TTC549 (cell line): Measurements from ENCODE around the gene MICALL1.

Source experiments
- FAIRE-seq: peaks from 2 replicates; lab custom pipeline; 2012; peaks lifted over from hg19 to GRCh38; lab: Jason Lieb, UNC

Gene MICALL1

DNA sequence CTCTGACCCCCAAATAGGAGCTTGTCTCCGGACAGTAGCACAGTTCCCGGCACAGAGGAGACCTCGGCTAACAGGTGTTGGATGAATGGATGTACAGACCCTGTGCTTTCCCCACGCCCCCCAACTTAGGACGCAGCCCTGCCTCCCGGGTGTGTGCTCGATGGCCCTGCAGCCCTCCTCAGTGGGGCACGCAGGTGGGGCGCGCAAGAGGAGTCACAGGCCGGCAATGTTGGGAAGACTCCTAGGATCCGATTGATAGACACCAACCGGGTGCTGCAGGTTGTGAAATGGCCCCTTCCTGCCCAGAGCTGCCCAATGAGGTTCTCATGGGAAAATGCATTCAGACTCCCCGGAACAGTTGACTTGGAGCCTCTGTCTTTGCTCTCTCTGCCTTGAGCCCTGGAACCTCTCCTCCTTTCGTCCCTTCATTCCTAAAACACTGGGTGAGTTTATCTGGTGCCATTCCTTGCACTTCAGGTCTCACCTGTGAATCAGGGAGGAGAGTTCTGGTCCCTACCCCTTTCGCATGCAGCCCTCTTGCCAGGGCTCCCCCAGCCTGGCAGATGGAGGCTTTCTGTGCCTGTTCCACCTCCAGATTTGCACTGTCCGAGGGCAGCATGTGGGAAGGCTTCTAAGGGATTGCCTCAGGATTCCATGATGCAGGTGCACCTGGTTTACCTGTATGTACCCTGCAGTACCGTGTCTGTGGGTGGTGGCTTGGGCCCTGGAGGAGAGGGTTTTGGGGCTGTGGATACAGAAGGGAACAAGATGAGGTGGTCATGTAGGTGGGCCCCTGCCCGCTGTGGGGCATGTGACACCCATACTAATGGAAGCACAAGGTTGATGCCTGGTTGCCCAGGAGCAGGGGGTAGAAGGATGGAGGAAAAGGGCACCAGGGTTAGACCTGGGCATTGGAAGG is 1.2 kb downstream of the MICALL1 start:
- no peak for FAIRE-seq

DNA sequence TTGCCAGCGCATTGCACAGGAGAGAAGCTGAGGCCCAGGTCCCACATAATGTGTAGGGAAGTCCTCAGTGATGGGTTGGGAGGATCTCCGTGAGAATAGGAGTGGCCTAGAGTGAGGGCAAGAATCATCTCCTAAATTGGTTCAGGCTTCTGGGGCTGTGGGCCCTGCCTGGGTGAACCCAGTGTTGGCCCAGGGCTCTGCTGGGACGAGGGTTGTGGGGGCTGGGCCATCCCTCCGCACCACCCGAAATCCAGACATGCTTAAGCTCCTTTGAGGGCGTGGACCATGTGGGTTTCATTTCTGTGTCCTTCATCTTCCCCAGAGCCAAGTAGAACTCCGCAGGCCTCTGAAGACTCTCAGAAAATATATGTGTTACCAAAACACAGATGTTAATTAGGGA is 3.7 kb downstream of the MICALL1 start:
- no peak for FAIRE-seq

DNA sequence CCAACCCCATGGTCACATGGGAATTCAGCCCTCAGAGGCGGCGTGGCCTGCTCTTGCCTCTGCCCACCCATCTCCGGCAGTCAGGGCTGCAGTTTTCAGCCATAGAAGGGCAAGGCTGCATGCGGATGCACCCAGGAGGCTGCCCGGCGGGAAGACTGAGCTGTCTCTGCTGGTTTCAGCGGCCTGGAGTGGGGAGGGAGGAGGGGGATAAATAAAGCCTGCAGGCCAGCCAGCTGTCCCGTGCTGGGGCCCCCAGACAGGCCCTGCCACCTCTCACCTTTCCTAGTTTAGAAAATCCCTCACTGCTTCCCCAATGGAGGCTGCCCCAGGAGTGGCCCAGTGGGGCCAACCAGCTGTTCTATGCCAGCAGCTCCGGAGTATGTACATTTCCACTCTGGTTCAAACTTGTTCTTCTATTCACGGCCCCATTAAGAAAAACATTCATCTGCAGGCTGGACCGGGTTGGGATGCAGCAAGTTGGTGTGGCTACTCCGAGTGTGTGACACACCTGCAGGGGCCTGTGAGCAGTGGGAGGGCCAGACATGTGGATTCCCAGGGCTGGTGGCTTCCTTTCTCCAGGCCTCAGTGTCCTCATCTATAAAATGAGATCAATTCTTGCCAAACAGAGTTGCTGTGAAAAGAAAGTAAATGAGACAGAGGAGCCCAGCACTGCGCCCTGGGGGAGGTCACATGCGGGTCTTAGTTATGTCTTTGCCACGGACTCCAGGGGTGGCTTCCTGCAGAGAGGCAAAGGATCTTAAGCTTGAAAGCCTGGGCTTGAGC is 5.0 kb downstream of the MICALL1 start:
- FAIRE-seq, result no peak

DNA sequence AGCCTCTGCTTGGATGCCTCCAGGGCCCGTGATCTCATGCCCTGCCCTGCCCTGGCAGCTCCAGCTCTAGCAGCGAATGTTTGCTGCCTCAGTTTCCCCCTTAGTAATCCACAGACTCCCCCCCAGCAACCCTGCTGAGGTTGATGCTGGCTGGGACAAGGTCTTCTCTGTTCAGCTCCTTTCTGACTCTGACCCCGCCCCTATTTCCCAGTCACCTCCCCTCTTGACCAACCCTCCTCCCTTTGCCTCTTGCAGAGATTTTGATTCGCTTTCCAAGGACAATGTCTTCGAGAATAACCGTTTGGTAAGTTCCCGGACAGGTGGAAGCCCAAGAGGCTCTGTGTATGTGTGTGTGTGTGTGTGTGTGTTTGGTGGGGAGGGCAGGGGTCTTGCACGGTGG is 5.6 kb downstream of the MICALL1 start:
- no peak for FAIRE-seq

DNA sequence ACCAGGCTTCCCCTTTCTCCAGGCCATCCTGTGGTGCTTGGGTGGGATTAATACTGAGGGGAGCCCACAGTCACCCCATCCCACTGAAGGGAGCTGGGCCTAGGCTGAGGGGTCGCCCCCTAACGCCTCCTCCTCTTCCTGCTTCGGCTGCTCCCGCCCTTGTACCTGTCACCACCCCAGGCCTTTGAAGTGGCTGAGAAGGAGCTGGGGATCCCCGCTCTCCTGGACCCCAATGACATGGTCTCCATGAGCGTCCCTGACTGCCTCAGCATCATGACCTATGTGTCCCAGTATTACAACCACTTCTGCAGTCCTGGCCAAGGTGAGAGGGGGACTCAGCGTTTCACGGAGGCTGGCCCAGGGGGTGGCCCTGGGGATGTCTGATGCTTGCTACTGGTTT is 6.1 kb downstream of the MICALL1 start:
- FAIRE-seq, result no peak

DNA sequence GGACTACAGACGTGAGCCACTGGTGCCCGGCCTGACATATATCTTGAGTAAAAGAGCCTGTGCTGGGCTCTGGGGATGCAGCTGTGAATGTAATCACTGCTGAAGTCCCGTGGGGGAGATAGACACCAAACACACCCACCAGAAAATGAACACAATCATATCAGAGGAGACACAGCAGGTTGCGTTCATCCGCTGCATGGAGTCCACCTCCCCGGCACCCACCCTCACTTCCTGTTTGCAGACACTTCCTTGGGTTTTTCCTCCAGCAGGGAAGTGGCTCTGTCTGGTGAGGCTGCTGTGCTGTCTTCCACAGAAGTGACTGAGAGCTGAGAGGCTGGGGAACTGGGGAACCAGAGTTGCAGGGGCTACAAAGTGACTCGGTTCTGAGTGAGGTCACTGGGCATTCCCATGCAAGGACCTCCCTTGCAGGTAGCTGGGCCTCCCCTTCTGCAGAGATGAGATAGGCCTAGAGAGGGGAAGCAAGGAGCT is 7.2 kb downstream of the MICALL1 start:
- no peak for FAIRE-seq

DNA sequence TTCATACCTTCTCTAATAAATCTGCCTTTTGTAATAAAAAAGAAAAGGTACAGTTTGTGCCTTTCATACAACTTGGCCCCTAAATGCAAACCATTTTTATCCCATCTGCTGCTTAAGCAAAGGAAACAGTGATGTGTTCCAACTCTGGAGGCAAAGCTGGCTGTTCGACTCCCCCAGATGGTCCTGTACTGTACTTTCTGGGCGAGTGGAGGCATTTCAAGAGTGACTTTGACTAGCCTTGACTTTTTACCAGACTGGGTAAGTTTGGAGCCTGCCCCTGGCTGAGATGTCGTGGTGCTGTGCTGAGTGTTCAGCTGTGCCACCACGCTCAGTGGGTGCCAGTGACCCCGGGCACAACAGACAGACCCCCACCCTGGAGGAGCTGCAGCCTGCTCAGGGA is 10.2 kb downstream of the MICALL1 start:
- no peak for FAIRE-seq

DNA sequence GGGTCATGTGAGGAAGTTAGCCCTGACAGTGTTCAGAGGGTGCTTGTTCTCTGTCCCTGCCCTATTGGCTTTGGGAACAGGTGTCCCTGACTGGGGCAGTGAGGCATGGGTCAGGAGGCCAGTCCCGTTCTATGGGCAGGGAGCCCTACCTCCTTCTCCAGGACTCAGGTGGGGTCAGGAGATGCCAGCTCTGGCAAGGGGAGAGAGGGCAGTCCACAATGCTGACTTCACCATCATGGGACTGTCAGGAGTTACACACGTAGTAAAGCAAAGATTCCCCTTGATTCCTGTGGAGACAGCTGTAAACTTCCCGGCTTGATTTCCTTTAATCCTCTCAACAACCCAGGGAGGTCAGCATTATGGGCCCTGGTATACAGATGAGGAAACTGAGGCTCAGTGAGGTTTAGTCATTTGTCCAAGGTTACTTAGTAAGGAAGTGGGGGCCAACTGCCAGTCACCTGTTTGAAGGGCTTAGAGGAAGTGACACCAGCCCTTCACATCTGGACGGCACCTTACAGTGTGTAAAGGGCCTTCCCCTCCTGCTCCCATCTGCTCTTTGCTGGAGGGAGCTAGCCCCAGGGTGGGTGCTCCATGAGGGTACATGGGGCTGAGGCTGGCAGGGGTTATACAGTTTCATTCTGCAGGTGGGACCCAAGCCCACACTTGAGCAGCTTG is 11.9 kb downstream of the MICALL1 start:
- FAIRE-seq, result no peak

DNA sequence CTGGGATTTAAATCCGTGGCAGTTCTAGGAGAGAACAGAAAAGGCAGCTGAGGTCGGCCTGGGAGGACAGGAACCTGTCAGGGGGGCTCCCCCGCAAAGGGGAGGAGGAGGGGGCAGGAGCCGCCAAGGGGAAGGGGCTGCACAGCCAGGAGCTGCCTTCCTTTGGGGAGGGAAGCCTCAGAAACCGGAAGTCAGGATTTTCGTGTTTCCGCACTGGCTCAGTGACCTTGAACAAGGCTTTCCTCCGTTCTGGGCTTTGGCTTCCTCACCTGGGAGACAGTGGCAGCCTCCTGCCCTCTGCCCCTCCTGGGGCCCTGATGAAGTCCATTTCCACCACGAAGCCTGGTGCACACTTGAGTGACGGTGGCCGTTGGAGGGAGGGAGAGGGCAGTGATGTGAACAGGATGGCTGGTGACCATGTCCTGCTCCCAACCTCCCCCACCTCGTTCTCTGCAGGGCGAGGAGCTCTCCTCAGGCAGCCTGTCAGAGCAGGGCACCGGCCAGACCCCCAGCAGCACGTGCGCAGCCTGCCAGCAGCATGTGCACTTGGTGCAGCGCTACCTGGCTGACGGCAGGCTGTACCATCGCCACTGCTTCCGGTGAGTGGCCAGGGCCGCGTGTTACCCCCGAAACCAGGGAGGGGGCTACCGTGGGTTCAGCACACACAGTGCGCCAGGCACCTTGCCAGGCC is 12.6 kb downstream of the MICALL1 start:
- FAIRE-seq, result no peak

DNA sequence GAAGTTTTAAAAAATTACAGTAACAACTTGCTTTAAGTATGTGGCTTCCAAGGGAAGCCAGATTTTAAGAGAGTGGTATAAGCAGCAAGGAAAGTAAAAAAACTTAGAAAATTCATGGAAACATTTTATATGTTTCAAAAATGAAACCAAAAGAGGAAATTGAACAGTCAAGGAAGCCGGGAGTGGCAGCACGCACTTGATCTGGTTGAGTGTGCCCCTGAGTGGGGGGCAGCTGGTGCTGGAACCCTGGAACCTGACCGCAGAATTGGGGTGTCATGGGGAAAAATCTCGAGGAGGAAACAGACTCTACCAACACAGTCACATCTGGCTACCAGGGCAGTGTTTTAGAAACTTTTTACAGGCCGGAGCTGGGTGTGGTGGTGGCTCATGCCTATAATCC is 14.0 kb downstream of the MICALL1 start:
- FAIRE-seq, result no peak

DNA sequence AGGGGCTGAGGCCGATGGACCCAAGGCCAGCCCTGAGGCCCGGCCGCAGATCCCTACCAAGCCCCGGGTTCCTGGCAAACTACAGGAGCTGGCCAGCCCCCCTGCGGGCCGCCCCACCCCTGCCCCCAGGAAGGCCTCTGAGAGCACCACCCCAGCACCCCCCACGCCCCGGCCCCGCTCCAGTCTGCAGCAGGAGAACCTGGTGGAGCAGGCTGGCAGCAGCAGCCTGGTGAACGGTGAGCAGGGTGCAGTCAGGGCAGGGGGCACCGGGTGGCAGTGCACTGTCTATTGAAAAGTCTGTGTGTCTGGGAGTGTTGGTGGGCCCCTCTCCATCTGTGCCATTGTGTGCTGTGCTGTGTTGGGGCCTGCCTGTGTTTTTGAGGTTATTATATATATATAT is 16.1 kb downstream of the MICALL1 start:
- FAIRE-seq, result no peak

DNA sequence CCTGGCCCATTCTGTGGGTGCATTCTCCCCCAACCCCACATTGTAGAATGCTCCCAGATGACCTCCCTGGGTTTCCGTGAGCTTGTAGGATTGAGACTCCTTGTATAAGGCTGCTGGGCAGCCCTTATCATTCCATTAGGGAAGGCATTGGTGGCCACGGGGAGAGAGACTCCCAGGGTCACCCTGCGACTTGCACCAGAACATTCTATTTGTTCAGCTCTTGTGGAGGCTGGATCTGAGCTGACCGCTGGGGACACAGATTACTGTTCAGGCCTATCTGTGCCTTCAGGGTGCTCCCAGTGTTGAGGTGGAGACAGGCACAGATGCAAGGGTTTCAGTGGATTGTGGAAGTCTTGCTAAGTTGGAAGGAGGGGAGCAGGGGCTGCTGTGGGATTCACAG is 17.8 kb downstream of the MICALL1 start:
- no peak for FAIRE-seq

DNA sequence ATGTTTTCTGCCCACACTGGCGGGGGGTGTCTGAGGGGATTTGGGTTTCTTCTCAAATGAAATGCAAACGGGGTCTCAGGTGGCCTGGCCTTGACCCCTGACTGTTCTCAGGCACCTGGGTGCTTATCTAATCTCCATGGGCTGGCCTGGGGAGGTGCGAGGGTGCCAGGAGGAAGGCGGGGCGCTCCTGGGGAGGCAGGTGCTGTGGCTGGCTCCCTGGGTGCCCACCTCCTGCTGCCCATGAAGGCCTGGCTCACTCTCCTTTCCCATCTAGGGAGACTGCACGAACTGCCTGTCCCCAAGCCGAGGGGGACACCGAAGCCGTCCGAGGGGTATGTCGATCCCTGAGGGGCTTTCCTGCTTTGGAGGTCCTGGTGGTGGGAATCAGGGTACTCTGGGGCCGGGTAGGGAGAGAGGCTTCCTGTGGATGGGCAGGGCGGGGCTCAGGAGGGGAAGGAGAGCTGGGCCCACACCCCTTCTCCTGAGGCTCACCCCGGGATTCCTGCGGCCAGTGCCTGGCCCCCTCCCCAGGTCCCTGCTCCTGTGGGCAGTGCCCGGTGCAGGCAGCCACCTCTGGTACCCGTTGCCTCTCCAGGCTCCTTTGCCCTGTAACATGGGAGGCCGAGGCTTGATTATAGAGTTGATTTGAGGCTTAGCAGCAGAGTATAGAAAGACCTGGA is 18.4 kb downstream of the MICALL1 start:
- FAIRE-seq, result no peak

DNA sequence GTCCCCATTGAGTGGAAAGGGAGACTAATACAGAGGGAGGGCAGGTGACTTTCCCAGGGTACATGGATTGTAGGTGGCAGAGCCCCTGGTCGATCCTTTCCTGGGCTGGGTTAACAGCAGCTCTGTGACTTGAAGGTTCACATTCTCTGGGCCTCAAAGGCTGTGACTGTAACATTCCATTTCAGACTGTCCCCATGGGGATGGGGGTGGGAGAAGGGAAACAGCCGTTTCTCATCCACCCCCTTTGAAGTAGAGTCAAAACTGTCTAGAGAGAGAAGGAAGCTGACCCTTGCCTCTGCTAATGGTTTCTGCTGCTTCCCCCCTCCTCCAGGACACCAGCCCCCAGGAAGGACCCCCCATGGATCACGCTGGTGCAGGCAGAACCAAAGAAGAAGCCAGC is 19.2 kb downstream of the MICALL1 start:
- no peak for FAIRE-seq

DNA sequence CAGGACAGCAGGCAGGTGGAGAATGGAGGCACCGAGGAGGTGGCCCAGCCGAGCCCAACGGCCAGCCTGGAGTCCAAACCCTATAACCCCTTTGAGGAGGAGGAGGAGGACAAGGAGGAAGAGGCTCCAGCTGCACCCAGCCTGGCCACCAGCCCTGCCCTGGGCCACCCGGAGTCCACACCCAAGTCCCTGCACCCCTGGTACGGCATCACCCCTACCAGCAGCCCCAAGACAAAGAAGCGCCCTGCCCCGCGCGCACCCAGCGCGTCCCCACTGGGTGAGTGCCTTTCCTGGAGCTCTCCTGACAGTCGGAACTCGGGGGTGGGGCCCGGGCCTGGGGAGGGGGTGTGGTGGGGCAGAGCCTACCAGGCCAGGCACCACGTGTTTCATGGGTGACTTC is 19.7 kb downstream of the MICALL1 start:
- no peak for FAIRE-seq

DNA sequence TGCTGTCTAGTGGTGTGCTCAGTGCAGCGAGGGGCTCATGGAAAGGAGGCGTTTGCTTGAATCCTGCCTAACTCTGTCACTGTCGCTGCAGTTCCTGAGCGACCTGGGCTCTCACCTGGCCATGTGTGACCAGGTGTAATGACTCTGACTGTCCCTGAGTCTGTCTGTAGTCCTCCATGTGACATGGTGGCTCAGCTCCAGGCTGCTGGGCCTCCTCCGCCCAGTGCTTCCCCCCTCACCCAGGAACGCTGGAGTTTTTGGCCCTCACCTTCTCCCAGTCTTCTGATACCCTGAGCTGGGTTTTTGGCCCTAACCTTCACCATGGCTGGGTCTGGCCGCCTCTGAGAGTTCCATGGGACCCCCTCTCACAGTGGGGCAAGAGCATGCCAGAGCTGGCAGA is 20.3 kb downstream of the MICALL1 start:
- FAIRE-seq, result no peak

DNA sequence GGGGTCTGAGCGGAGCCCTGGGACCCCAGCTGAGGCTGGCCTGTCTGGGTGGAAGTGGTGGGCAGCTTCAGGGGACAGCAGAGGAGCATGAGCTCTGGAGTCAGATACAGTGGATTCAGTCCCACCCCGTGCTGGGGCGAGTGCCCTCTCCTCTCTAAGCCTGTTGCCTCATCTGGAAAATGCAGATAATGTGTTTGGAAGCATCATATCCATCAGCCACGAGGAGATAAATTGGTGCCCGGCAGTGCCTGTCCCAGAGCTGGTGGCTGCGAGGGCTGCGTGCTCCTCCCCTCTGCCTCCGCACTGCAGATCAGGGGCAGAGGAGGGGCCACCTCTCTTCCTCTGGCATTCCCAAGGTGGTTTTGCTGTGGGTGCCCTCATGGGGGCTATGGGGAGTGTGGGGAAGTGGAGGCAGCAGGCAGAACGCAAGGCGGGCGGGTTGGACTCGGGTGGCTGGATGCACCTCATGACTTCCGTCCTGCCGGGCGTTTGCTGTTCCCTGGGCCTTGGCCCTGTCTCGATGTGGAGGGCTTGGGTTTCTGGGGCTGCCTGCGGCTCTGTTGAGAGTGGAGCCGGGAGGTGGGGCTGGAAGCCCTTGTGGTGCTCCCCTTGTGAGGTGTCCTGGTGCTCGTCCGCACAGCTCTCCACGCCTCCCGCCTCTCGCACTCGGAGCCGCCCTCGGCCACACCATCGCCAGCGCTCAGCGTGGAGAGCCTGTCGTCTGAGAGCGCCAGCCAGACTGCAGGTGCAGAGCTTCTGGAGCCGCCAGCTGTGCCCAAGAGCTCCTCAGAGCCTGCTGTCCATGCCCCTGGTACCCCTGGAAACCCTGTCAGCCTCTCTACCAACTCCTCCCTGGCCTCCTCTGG is 20.9 kb downstream of the MICALL1 start:
- FAIRE-seq, result no peak

DNA sequence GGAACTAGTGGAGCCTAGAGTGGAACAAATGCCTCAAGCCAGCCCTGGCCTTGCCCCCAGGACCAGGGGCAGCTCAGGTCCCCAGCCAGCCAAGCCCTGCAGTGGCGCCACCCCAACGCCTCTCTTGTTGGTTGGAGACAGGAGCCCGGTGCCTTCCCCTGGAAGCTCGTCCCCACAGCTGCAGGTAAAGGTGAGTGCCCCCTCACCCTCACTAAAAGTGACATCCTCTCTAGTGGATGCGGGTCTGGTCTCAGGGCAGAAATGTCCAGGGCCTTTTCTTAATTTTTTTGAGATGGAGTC is 21.5 kb downstream of the MICALL1 start:
- no peak for FAIRE-seq

DNA sequence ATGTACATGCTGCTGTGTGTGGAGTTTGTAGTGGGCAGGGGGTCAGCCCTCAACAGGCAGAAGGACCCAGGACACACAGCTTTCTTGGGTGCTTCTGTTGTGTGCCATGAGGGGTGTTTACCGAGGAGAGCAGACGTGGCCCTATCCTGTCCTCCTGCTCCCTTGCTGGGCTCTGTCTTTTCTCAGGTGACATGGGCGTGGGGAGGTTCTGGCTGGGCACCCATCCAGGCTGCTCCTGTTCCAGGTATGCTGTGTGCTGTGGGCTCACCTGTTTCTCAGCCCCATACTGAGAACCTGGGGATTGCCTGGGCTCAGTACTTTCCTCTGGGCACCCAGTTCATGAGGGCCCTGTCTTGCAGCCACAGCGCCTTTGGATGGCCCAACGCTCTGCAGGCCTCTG is 23.3 kb downstream of the MICALL1 start:
- no peak for FAIRE-seq

DNA sequence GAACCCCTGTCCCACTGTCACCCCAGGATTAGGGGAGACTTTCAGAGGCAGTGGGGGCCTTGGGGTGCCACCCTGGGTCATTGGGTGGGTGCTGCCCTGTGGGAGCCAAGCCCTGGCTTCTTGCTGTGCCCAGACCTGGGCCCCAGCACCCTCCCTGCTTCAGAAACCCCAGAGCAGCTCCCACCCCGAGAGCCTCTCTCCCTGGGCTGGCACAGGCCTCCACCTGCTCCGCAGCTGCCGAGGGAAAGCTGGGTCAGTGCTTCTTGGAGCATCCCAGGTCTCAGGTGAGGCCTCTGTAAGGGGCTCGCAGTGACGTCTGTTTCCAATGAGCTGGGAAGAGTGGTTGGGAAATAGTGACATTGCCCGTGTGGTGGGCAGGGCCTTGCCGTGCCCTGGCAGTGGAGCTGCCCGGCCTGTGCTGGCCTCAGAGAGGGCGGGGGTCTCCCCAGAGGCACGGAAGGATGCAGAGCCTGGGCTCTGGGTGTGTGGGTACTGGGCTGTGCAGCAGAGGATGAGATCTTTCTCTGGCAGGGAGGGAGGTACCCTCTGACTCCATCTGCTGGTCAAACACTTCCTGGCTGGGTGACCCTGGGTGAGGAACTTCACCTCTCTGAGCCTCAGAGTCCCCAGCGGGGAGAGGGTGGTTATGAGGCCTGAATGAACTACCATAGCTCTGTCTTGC is 24.3 kb downstream of the MICALL1 start:
- no peak for FAIRE-seq
